ENCODE measurements around the gene RTN4. TPM values are rescaled to one million over a fixed set of nuclear protein-coding genes. Genes with fewer than 3 reads are reported as not detected.

RTN4 gene
- polyA plus RNA-seq, 3 donors, result 111 to 163 (median 158) TPM

DNA sequence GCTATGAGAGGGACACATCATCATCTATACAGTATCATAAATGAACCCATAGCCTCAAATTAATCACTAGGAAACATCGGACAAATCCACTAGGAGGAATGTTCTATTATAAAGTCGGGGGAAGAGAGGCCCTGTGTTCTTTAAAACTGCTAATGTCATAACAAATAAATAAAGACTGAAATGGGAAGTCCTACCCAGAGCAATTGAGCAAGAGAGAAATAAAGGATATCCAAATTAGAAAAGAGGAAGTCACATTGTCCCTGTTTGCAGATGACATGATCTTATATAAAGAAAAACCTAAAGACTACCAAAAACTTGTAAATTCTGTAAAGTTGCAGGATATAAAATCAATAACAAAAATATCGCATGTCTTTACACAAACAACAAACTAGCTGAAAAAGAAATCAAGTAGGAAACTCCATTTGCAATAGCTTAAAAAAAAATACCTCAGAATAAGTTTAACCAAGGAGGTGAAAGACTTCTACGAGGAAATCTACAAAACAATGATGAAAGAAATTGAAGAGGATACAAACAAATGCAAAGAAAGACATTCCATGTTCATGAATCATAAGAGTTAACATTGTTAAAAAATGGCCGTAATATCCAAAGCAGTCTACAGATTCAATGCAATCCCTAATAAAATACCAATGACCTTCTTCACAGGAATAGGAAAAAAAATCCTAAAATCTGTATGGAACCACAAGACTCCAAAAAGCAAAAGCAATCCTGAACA, 30.6 kb downstream of the RTN4 start:
- no peaks in the 10 kb centered on the region for H3K9me3 Mint-ChIP-seq
- TF ChIP-seq, protein P1, sequence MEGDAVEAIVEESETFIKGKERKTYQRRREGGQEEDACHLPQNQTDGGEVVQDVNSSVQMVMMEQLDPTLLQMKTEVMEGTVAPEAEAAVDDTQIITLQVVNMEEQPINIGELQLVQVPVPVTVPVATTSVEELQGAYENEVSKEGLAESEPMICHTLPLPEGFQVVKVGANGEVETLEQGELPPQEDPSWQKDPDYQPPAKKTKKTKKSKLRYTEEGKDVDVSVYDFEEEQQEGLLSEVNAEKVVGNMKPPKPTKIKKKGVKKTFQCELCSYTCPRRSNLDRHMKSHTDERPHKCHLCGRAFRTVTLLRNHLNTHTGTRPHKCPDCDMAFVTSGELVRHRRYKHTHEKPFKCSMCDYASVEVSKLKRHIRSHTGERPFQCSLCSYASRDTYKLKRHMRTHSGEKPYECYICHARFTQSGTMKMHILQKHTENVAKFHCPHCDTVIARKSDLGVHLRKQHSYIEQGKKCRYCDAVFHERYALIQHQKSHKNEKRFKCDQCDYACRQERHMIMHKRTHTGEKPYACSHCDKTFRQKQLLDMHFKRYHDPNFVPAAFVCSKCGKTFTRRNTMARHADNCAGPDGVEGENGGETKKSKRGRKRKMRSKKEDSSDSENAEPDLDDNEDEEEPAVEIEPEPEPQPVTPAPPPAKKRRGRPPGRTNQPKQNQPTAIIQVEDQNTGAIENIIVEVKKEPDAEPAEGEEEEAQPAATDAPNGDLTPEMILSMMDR (IDR thresholded peaks at IDR 0.05), result no peak
- H3K9ac ChIP-seq (ENCODE audit: insufficient read depth, low read length, poor library complexity, severe bottlenecking), result peak overlapping the region; percentile 4
- no peak overlapping the region for H2AFZ ChIP-seq (ENCODE audit: insufficient read depth, low read depth, low read length, poor library complexity, severe bottlenecking)
- H3K36me3 ChIP-seq (replicated peaks in 1 of 2; ENCODE audit: control insufficient read depth in 1 of 2, insufficient read depth in 2 of 2, low read length in 2 of 2), result no peaks in the 10 kb centered on the region
- H3K4me1 ChIP-seq (ENCODE audit: control insufficient read depth in 1 of 2, insufficient read depth in 2 of 2, low read length in 2 of 2), result peaks cover 62 to 82% of the 10 kb centered on the region in 2 donors
- DNase-seq, result peak; percentile 69 to 87 (median 81)
- no CpG with 5 or more reads among the region's 5 CpGs for WGBS (ENCODE audit: insufficient coverage)
- H3K4me1 Mint-ChIP-seq, result peaks cover 53% of the 10 kb centered on the region
- H3K27ac ChIP-seq (ENCODE audit: low read depth in 1 of 2, low read length in 2 of 2), result peak overlapping the region in 1 of 2 donors; percentile 77
- peak overlapping the region; percentile 5 to 60 (median 39) for H3K4me3 ChIP-seq (replicated peaks in 1 of 3; ENCODE audit: low read depth in 2 of 3, low read length in 3 of 3)
- no peaks in the 10 kb centered on the region for H3K9me3 ChIP-seq (replicated peaks in 1 of 2; ENCODE audit: control insufficient read depth in 1 of 2, insufficient read depth in 1 of 2, low read length in 2 of 2)
- H3K4me2 ChIP-seq (replicated peaks; ENCODE audit: extremely low read depth, low read length, poor library complexity, severe bottlenecking), result peak overlapping the region; percentile 66
- peaks cover 97% of the 10 kb centered on the region for H4K20me1 ChIP-seq (ENCODE audit: insufficient read depth, low read length)
- H3K27me3 Mint-ChIP-seq (ENCODE audit: low read depth in 3 of 3), result no peaks in the 10 kb centered on the region
- H3K36me3 Mint-ChIP-seq, result peaks cover 0 to 3% of the 10 kb centered on the region in 2 donors
- H3K79me2 ChIP-seq (ENCODE audit: insufficient read depth, low read length), result peaks cover 97% of the 10 kb centered on the region
- peak overlapping the region; percentile 8 to 71 for H3K4me3 Mint-ChIP-seq
- no peaks in the 10 kb centered on the region for H3K27me3 ChIP-seq (ENCODE audit: control insufficient read depth in 2 of 2, insufficient read depth in 2 of 2, low read length in 2 of 2)
- peak overlapping the region; percentile 81 to 96 (median 93) for H3K27ac Mint-ChIP-seq
- intact Hi-C loops (cut with micrococcal nuclease), result loop anchor here (5.0 kb wide), 2 partner anchors 133 to 148 kb away; no protein-coding TSS in a partner anchor

DNA sequence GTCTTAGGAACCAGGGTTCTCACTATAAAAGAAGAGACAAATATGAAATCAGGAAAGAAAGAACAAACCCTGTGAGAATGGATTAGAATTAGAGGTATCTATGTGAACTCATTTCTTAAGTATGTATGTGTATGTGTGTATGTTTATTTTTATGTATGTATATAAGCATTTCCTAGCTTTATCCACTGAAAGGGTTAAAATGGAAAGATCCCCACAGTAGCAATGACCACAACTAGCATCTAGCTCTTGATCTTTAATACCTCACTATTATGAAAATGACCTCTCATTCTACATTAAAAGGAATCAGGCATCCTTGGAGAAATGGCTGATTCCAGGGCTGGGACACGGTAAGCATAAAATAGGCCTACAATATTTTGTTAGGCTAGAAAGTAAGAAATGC, 31.6 kb downstream of the RTN4 start:
- H3K27ac Mint-ChIP-seq, result peak overlapping the region; percentile 81 to 96 (median 93)
- no peak for DNase-seq
- Histone ChIP-seq H3K9me3 (replicated peaks in 1 of 2; ENCODE audit: control insufficient read depth in 1 of 2, insufficient read depth in 1 of 2, low read length in 2 of 2) (no peaks in the 10 kb centered on the region), H3K4me2 (replicated peaks; ENCODE audit: extremely low read depth, low read length, poor library complexity, severe bottlenecking) (peak overlapping the region; percentile 66), H3K4me3 (replicated peaks in 1 of 3; ENCODE audit: low read depth in 2 of 3, low read length in 3 of 3) (peak overlapping the region in 1 of 3 experiments; percentile 60), H3K27me3 (ENCODE audit: control insufficient read depth in 2 of 2, insufficient read depth in 2 of 2, low read length in 2 of 2) (no peaks in the 10 kb centered on the region), H3K9ac (ENCODE audit: insufficient read depth, low read length, poor library complexity, severe bottlenecking) (no peak overlapping the region), H3K79me2 (ENCODE audit: insufficient read depth, low read length) (peaks cover 97% of the 10 kb centered on the region), H3K4me1 (ENCODE audit: control insufficient read depth in 1 of 2, insufficient read depth in 2 of 2, low read length in 2 of 2) (peaks cover 61 to 75% of the 10 kb centered on the region in 2 donors), H3K27ac (ENCODE audit: low read depth in 1 of 2, low read length in 2 of 2) (peak overlapping the region; percentile 4 to 77), H4K20me1 (ENCODE audit: insufficient read depth, low read length) (peaks cover 96% of the 10 kb centered on the region), H3K36me3 (replicated peaks in 1 of 2; ENCODE audit: control insufficient read depth in 1 of 2, insufficient read depth in 2 of 2, low read length in 2 of 2) (no peaks in the 10 kb centered on the region), H2AFZ (ENCODE audit: insufficient read depth, low read depth, low read length, poor library complexity, severe bottlenecking) (no peak overlapping the region)
- peaks cover 0 to 6% of the 10 kb centered on the region in 2 donors for H3K36me3 Mint-ChIP-seq
- WGBS (ENCODE audit: insufficient coverage), result no CpG with 5 or more reads among the region's 1 CpG
- TF ChIP-seq, protein P1 (IDR thresholded peaks at IDR 0.05), result no peak
- intact Hi-C loops (cut with micrococcal nuclease), result loop anchor here in 1 of 2 donors (5.0 kb wide), 1 partner anchor 149 kb away; no protein-coding TSS in a partner anchor
- no peaks in the 10 kb centered on the region for H3K27me3 Mint-ChIP-seq (ENCODE audit: low read depth in 3 of 3)
- peaks cover 54% of the 10 kb centered on the region for H3K4me1 Mint-ChIP-seq
- H3K4me3 Mint-ChIP-seq, result peak overlapping the region; percentile 8 to 71
- no peaks in the 10 kb centered on the region for H3K9me3 Mint-ChIP-seq
